HepG2 (cell line): ENCODE data around the gene TP53I3. TPM values are rescaled to one million over a fixed set of nuclear protein-coding genes. Genes with fewer than 3 reads are reported as not detected.

Source experiments
- EEA1 ChIP-seq: sonication (generic); formaldehyde crosslinking; IDR thresholded peaks from 2 replicates; pipeline ENCODE4 v1.5.1; 2020; ENCODE audit warnings: mild to moderate bottlenecking, missing genetic modification reagents, borderline replicate concordance
- KDM5A ChIP-seq: fragments of 200-600 bp; sonication (generic); IDR thresholded peaks from 2 replicates; pipeline ENCODE4 v1.7.0; 2018; ENCODE audit warnings: antibody characterized with exemption, mild to moderate bottlenecking, low read length, borderline replicate concordance
- KLF16 ChIP-seq, 2 experiments: sonication (generic) in 1 of 2; formaldehyde crosslinking in 1 of 2; IDR thresholded peaks; 2 replicates each; pipeline versions ENCODE4 v1.6.1 to v1.8.0; 2016 to 2023; ENCODE audit warnings: missing genetic modification reagents in 2 of 2, missing compliant biosample characterization in 1 of 2
- NR1H2 ChIP-seq: sonication (generic); formaldehyde crosslinking; IDR thresholded peaks from 2 replicates; pipeline ENCODE4 v1.8.1; 2022; ENCODE audit warnings: low read depth, missing genetic modification reagents, borderline replicate concordance
- NR2C2 ChIP-seq: sonication (generic); formaldehyde crosslinking; IDR thresholded peaks from 2 replicates; pipeline ENCODE4 v1.4.0; 2020; ENCODE audit warnings: missing genetic modification reagents, mild to moderate bottlenecking, moderate library complexity, borderline replicate concordance
- PITX1 ChIP-seq: sonication (generic); formaldehyde crosslinking; IDR thresholded peaks from 2 replicates; pipeline ENCODE4 v1.5.1; 2020; ENCODE audit warnings: mild to moderate bottlenecking, missing genetic modification reagents
- SIX1 ChIP-seq: sonication (generic); formaldehyde crosslinking; IDR thresholded peaks from 2 replicates; pipeline ENCODE4 v1.4.0; 2020; ENCODE audit warnings: missing genetic modification reagents, borderline replicate concordance
- SOX13 ChIP-seq, 3 experiments: fragments of 450-650 bp in 1 of 3; sonication (generic) in 1 of 3; formaldehyde crosslinking in 1 of 3; IDR thresholded peaks in 2 of 3; conservative IDR thresholded peaks in 1 of 3; 2 replicates each; pipeline versions ENCODE4 v1.5.0 to v1.6.1; 2016 to 2020; ENCODE audit warnings: antibody characterized with exemption in 1 of 3, mild to moderate bottlenecking in 1 of 3, missing compliant biosample characterization in 1 of 3, missing genetic modification reagents in 1 of 3, moderate library complexity in 1 of 3
- SP2 ChIP-seq: sonication (generic); formaldehyde crosslinking; IDR thresholded peaks from 2 replicates; pipeline ENCODE4 v1.5.1; 2020; ENCODE audit warnings: mild to moderate bottlenecking, missing genetic modification reagents
- TBX2 ChIP-seq: sonication (generic); formaldehyde crosslinking; IDR thresholded peaks from 2 replicates; pipeline ENCODE4 v1.5.0; 2020; ENCODE audit warnings: missing genetic modification reagents, mild to moderate bottlenecking, borderline replicate concordance
- TSC22D2 ChIP-seq: sonication (generic); formaldehyde crosslinking; IDR thresholded peaks from 2 replicates; pipeline ENCODE4 v1.5.1; 2020; ENCODE audit warnings: missing genetic modification reagents, mild to moderate bottlenecking, borderline replicate concordance
- ZBTB1 ChIP-seq: sonication (generic); formaldehyde crosslinking; IDR thresholded peaks from 2 replicates; pipeline ENCODE4 v1.4.0; 2020; ENCODE audit warnings: missing genetic modification reagents, borderline replicate concordance
- ZNF17 ChIP-seq: sonication (generic); formaldehyde crosslinking; IDR thresholded peaks from 2 replicates; pipeline ENCODE4 v1.5.0; 2020; ENCODE audit warnings: mild to moderate bottlenecking, missing genetic modification reagents
- ZNF253 ChIP-seq: sonication (generic); formaldehyde crosslinking; IDR thresholded peaks from 2 replicates; pipeline ENCODE4 v1.8.0; 2022; ENCODE audit warnings: mild to moderate bottlenecking, missing genetic modification reagents, borderline replicate concordance
- ZNF331 ChIP-seq: sonication (generic); formaldehyde crosslinking; IDR thresholded peaks from 2 replicates; pipeline ENCODE4 v1.4.0; 2020; ENCODE audit warnings: missing genetic modification reagents
- polyA plus RNA-seq, 8 experiments: library from polyadenylated mRNA; depleted of rRNA in 3 of 8; stranded (reverse) in 7 of 8; unstranded in 1 of 8; fragments of >200 nt; fragmentation: Illumina TruSeq in 4 of 8; extraction: Trizol in 4 of 8; gene quantifications; 2 replicates each; pipeline versions ENCODE4 v1.2.1 to v1.2.3, GENCODE V29; 2011 to 2016; ENCODE audit warnings: low read depth in 4 of 8, missing spikeins in 1 of 8, mixed read lengths in 1 of 8; ENCODE audit not compliant: insufficient read depth in 1 of 8
- total RNA-seq, 5 experiments: library from RNA; depleted of rRNA; stranded (reverse); fragments of >200 nt; fragmentation: Illumina TruSeq; extraction: Trizol; gene quantifications; 2 replicates each; pipeline ENCODE4 v1.2.3, GENCODE V29; 2016; ENCODE audit warnings: low read depth in 1 of 5
- TF ChIP-seq, protein P1 (sequence below): sonication (generic); formaldehyde crosslinking; IDR thresholded peaks from 2 replicates; pipeline ENCODE4 v1.4.0; 2020; ENCODE audit warnings: missing genetic modification reagents, mild to moderate bottlenecking, borderline replicate concordance
- TF ChIP-seq, protein P2 (sequence below): sonication (generic); formaldehyde crosslinking; IDR thresholded peaks from 2 replicates; pipeline ENCODE4 v1.5.1; 2020; ENCODE audit warnings: missing genetic modification reagents, mild to moderate bottlenecking, borderline replicate concordance
- TF ChIP-seq, protein P3 (sequence below): sonication (generic); formaldehyde crosslinking; IDR thresholded peaks from 2 replicates; pipeline ENCODE4 v1.9.0; 2022; ENCODE audit warnings: missing genetic modification reagents, mild to moderate bottlenecking, borderline replicate concordance

The TP53I3 gene
- total and polyA plus RNA-seq, 2 of the 13 experiments (the other 11 are each of a cell fraction or from before 2014, with no cell fraction given) = 25.0 to 44.1 TPM

DNA sequence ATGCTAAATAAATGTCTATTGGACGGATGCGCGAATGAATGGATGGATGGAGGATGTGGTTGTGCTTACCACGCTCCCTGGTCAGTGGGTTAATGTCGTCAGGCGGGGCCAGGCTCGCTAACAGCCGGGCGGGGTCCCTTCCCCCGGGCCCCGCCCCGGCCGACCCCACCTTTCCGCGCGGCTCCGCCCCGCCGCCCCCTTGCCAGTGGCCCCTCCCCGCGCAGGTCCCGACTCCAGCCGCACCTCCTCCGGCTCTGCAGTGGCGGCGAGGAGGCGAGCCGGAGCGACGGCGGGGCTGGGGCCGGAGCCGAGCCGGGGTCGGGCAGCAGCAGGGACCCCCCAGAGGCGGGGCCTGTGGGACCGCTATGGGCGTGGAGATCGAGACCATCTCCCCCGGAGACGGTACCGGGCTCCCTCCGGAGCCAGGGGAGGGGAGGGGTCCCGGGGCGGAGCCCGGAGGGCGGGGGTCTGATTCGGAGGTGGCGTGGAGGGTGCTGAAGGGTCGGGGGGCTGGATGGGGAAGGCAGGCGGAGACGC, 35.1 kb downstream of the TP53I3 start, which contains the start of gene FKBP1B (continued):
- TF ChIP-seq, protein P1, sequence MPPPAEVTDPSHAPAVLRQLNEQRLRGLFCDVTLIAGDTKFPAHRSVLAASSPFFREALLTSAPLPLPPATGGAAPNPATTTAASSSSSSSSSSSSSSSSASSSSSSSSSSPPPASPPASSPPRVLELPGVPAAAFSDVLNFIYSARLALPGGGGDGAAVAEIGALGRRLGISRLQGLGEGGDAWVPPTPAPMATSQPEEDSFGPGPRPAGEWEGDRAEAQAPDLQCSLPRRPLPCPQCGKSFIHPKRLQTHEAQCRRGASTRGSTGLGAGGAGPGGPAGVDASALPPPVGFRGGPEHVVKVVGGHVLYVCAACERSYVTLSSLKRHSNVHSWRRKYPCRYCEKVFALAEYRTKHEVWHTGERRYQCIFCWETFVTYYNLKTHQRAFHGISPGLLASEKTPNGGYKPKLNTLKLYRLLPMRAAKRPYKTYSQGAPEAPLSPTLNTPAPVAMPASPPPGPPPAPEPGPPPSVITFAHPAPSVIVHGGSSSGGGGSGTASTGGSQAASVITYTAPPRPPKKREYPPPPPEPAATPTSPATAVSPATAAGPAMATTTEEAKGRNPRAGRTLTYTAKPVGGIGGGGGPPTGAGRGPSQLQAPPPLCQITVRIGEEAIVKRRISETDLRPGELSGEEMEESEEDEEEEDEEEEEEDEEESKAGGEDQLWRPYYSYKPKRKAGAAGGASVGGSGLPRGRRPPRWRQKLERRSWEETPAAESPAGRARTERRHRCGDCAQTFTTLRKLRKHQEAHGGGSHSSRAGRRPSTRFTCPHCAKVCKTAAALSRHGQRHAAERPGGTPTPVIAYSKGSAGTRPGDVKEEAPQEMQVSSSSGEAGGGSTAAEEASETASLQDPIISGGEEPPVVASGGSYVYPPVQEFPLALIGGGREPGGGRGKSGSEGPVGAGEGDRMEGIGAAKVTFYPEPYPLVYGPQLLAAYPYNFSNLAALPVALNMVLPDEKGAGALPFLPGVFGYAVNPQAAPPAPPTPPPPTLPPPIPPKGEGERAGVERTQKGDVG (CRISPR knock-in tag) = no peak
- TF ChIP-seq SIX1 (CRISPR knock-in tag) (no peak), NR2C2 (no peak), SP2 (no peak), ZNF331 (CRISPR knock-in tag) (no peak), ZNF17 (CRISPR knock-in tag) (no peak), ZNF253 (CRISPR knock-in tag) (no peak), TBX2 (no peak; the same call in 1 of the 2 replicates), PITX1 (CRISPR knock-in tag) (no peak), ZBTB1 (no peak), TSC22D2 (CRISPR knock-in tag) (peak; percentile 67; the same call in 1 of the 2 replicates), KDM5A (no peak), KLF16 (CRISPR knock-in tag; IDR thresholded peaks at IDR 0.05) (0 out of 4 replicates have a peak, but pooled peaks of 1 of the 2 experiments have one; percentile 22), NR1H2 (CRISPR knock-in tag) (no peak), EEA1 (CRISPR knock-in tag) (no peak), SOX13 (IDR thresholded peaks at IDR 0.05) (no peak), SOX13 (CRISPR knock-in tag; conservative IDR thresholded peaks at IDR 0.05 in 1 of 2, IDR thresholded peaks at IDR 0.05 in 1 of 2) (peak in 1 of 2 experiments; percentile 32; a peak in 1 of 4 replicates)
- TF ChIP-seq, protein P2, sequence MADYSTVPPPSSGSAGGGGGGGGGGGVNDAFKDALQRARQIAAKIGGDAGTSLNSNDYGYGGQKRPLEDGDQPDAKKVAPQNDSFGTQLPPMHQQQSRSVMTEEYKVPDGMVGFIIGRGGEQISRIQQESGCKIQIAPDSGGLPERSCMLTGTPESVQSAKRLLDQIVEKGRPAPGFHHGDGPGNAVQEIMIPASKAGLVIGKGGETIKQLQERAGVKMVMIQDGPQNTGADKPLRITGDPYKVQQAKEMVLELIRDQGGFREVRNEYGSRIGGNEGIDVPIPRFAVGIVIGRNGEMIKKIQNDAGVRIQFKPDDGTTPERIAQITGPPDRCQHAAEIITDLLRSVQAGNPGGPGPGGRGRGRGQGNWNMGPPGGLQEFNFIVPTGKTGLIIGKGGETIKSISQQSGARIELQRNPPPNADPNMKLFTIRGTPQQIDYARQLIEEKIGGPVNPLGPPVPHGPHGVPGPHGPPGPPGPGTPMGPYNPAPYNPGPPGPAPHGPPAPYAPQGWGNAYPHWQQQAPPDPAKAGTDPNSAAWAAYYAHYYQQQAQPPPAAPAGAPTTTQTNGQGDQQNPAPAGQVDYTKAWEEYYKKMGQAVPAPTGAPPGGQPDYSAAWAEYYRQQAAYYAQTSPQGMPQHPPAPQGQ (CRISPR knock-in tag) = no peak
- TF ChIP-seq, protein P3, sequence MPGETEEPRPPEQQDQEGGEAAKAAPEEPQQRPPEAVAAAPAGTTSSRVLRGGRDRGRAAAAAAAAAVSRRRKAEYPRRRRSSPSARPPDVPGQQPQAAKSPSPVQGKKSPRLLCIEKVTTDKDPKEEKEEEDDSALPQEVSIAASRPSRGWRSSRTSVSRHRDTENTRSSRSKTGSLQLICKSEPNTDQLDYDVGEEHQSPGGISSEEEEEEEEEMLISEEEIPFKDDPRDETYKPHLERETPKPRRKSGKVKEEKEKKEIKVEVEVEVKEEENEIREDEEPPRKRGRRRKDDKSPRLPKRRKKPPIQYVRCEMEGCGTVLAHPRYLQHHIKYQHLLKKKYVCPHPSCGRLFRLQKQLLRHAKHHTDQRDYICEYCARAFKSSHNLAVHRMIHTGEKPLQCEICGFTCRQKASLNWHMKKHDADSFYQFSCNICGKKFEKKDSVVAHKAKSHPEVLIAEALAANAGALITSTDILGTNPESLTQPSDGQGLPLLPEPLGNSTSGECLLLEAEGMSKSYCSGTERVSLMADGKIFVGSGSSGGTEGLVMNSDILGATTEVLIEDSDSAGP = peak; percentile 40; the same call in 1 of the 2 replicates
